Right renal pelvis (tissue), 4 donors: ENCODE measurements around the gene DMGDH. TPM values are rescaled to one million over a fixed set of nuclear protein-coding genes. Genes with fewer than 3 reads are reported as not detected.

ENCODE experiments used
- DNase-seq, 4 donors: peaks; one replicate each; pipeline ENCODE4 v3.0.0-alpha.2; 2013; ENCODE audit warnings: low read depth in 4 of 4, low spot score in 3 of 4, missing footprints in 1 of 4
- polyA plus RNA-seq, 4 donors: library from polyadenylated mRNA; unstranded; fragments of 120-200 nt; gene quantifications; one replicate each; pipeline ENCODE4 v1.2.1, GENCODE V29; 2013; ENCODE audit not compliant: insufficient read length in 4 of 4

The DMGDH gene
- polyA plus RNA-seq, 4 donors, result 17.4 to 29.8 (median 21.9) TPM

DNA sequence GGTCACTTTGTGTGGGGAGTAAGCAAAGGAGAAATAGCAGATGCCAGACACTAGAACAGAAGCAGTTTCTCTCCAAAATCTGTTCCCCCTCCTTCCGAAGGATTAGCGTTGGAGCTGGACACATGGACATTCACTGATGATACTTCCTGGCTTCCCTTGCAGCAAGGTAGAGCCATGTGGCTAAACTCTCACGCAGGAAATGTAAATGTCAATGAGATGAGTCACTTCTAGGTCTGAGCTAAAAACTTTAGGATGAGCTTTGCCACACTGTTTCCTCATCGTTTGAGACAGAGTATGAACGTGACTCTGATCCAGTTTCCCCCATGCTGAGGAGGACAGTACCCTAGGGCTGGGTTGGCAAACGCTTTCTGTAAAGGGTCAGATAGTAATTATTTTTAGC, 5.2 kb upstream of the DMGDH start:
- no peak for DNase-seq

DNA sequence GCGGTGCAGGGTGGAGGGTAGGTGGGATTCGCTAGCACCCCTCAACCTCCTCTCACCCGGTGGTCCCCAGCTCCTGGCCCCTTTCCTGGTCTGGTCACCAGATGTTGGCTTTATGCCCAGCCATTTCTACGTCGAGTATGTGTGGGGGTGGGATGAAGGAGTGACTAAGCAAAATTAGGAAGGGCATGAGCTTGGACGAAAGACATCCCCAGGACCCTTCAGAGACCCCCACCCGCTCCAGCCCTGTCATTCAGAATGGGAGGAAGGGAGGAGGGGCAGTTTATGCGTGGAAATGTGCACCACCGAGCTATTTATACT, 835 bp upstream of the DMGDH start:
- DNase-seq, result peak in 3 of 4 donors; percentile 26 to 30 (median 29)

DNA sequence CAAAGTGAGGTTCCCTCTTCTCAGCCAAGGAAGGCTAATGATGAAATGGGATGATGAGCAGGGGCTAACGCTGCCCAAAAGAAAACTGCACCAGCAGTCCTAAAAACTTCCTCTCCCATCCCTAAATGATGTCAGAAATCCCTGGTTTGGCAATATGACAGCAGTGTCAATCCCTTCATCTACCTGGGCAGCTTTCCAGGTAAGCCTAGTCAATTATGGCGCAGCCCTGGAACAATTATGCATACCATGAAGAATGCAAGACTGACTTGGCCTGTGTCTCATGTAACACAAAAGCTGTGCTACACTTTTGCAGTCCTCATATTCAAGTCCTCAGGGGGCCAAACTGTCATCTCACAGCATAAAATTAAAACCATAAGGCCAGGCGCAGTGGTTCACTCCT, 7.0 kb downstream of the DMGDH start:
- no peak for DNase-seq

DNA sequence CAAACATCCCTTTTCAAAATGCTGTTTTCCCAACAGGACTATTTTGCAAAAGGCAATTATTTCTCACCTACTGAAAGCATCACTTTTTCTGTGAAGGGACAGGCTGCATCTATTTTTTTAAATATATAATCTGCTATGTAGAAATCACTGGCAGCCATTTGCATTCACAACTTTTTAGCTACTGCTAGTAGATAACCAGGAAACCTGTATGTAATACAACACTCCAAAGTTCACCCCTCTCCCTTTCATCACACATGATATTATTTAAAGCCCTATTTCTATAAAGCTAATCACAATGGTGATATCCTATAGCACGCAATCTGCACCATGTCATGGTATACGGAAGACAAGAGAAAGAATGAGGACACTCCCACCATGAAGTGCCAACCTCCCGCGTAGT, 9.8 kb downstream of the DMGDH start:
- DNase-seq, result no peak

DNA sequence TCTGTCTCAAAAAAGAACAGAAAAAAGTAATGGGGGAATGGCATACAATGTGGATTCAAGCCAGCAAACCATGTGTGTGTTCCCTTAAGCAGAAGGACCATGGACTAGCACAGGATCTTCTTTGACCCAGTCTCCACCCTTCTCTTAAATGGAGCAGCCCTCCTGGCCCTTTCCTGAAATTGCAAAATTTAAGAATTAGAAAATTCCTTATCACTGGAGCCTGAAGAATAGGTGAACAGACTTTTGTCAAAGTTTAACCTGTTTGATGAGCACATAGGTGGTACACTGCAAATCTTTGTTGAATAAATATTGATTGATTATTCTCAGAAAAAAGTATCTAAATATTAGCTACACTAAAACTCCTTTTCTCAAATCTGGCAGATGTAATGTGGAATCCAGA, 12.6 kb downstream of the DMGDH start:
- DNase-seq, result no peak

DNA sequence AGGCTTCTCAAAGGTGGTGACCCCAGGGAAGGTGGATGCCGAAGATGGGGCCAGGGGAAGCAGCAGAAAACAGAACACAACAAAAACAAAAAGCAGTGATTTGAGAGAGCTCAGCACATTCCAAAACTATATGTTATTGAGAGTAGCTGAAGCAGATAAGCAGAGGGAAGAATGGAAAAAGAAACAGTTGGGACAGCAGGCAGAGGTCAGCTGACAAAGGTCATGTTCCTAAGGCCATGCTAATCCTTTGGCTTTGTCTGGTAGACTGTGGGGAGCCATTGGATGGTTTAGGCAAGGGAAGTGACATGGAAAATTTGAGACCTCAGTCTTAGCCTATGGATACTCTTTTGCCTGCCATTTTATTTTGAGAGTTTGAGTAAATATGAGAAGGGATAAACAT, 14.5 kb downstream of the DMGDH start:
- no peak for DNase-seq

DNA sequence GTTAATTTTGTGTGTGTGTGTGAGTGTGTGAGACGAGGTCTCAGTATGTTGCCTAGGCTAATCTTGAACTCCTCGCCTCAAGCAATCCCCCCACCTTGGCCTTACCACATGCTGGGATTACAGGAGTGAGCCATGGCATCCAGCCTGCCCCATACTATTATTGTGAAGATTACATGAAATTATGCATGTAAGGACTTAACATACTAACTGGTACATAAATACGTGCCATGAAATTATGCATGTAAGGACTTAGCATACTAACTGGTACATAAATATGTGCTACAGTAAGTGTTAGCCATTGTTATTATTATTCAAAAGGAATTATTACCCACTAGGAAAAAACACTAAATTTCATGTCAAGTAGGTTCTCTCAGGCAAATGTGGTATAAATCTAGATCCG, 16.2 kb downstream of the DMGDH start:
- DNase-seq, result no peak

DNA sequence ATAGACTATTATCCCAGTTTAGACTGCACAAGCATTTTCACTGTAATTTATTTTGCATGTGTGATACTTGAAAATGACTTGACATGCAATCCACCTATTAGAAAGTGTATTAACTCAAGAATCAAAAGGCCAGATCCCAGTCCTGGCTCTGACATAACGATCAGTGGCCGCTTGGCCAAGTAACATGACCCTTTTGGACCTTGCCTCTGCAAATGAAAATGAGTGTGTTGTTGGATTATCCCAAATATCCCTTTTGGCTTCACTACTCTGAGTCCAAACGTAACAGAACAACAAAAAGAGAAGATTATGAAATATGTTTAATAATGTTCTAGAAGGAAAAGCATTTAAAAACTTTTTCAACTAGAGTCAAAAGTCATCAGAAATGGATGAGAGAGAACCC, 19.0 kb downstream of the DMGDH start:
- no peak for DNase-seq

DNA sequence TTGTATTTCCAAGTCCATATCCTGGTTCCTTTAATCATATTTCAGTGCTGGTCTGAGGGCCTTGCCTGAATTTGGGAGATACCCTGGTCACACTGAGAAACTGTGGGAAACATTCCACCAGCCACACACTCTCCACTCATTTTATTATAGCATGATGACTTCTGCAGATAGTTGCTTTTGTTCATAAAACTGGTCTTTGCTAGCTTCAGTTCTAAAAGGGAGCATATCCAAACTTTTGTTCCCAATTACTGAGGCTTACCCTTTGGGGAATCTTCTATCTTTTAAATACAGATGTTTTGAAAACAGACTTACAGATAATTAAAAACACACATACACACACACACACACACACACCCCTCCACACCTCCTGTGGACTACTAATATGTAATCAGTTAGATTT, 21.0 kb downstream of the DMGDH start:
- no peak for DNase-seq

DNA sequence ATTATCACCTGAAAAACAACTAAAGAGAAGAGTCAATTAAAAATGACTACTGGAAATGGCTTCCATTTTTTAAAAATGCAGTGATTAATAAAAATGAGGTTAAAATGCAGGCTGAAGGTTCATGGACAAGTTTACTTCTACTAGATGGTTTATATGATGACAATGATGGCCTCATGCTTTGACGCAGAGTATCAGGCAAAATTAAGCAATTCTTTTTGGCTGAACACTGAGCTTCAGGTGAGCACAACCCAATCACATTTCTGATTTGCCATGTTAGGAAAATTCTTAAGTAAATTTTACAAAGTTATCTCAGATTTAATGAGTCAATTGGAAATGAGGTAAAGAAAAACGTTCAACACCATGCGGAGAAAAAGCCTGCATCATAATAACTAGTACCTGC, 22.3 kb downstream of the DMGDH start:
- DNase-seq, result no peak

DNA sequence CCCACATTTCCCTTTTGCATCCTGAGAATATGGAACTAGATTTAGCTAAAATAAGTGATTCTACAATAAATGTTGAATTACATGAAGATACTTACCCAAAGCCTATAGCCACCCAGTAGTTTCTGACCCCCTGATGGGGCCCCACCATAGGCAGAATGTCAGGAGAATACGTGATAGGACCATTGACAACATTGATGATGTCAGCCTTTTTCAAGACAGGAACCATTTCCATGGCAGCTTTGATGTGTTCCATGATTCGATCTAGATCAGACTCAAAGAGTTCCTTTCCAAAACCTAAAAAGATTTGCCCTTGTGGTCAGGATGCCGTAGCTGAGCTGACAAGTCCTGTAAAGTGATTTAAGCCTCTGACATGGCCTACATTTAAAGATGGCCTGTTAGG, 27.3 kb downstream of the DMGDH start:
- no peak for DNase-seq

DNA sequence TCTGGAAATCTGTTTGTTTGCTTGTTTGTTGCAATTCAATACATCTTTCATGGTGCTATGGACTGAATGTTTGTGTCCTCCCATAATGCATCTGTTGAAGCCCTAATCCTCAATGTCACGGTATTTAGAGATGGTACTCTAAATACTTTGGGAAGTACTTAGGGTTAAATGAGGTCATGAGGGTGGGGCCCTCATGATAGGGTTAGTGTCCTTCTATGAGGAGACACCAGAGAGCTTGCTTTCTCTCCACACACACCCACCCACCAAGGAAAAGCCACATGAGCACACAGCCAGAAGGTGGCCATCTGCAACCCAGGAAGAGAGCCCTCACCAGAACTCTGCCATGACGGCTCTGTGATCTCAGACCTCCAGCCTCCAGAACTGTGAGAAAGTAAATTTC, 32.7 kb downstream of the DMGDH start:
- no peak for DNase-seq

DNA sequence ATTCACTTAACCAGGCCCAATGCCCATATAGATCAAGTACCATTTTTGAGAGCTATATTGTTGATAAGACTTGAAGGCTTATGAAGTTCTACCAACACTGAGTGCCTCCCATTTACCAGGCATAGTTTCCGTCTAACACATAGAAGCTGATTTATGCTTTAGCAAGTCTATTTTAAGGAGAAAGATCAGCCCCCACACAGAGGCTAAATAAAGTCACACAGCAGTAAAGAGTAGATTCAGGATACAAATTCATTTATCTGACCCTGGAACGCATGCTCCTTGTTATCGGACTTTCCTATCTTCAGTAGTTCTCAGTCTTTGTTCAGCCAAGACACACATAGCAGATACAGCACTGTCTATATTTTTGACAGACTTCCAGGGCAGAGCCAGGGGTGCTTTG, 34.2 kb downstream of the DMGDH start:
- no peak for DNase-seq

DNA sequence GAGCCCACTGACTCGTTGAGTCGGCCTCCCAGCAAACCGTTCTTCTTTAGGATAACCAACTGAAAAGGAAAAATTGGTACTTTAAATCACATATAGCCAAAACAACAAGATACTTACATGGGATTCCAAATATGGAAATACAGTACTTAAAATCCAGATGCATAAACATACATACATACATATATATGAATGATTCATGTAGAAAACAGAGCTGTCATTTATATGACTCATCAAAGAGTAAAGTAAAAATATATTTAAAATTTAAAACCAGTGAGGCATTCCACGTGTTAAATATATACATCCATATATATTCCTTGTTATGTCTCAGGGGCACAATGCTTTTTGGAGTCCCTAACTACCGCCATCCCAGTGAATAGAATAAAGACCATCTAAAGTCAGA, 36.7 kb downstream of the DMGDH start:
- DNase-seq, result no peak

DNA sequence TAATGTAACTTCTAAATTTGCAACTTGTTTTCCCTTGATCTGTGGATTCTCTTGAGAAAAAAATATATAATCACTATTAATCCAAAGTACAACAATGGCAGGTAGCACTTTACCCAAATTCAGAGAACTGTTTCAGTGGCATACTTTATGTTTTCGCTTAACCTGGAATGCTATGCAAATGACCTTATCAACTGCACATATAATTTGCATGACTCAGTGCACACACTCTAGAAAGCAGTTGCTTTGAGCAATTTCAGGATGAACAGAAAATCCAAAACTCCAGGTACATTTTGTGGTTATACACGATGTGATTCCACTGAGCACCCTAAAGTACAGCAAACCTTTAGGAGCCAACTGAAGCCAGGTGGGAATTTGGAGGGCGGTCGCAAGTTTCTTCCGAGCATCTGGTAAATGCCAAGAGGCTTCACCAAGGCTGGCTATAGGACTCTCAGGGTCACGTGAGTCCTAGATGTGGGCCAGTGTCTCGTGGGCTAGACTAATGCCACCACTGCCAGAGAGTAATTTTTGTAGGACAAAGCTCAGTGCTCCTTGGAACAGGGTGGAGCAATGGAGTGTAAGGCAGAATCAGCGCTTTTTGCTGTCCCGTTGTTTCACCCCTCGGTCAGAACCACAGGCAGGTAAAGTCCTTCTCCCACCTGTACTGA, 37.3 kb downstream of the DMGDH start:
- DNase-seq, result no peak

DNA sequence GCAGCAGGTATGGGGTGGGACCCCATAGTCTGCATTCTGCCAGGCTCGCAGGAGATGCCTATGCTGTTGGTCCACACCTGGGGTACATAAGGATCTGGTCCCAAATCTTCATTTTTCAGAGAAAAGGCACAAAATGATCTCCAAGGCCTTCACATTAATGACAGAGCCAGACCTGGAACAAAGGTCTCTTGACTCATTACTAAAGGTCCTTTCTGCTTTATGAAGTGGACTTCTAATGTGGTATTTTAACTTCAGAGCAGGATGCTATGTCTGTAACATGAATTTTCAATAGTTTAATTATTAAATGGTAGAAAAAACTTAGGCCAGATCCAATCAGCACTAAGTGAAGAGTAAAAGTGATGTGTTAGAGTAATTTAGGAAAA, 38.0 kb downstream of the DMGDH start:
- DNase-seq, result no peak

DNA sequence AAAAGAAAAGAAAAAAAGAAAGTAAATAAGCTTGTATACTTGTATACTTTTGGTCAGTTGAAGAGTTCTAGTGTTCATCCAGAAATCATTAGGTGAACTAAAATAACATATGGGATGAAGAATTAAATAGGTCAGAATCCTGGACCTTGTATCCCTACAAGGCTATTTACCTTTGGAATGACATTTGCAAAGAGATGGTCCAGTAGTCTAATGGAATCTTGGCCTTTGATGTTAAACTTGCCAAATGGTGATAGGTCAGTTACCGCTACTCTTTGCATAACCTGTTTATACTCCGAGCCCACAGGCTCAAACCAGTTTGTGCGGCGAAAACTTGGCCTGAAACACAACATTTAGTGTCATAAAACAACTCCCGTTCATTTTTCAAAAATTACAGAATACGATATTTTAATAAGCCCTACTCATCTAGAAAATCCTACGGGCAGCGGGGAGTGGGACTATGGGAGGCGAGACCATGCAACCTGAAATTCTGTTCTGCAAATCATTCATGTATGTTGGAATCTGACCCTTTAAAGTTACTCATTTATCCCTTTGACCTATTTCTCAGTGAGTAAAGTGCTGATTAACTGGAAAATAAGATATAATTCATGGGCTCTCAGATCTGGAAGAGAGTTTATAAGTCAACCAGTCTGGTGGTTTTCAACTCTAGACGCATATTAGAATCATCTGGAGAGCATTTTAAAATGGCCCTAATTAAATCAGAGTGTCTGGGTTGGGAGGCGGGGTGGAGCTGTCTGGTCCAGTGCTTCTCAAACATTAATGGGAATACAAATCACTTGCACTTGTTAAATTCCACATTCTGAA, 38.6 kb downstream of the DMGDH start:
- peak; percentile 35 to 60 (median 50) for DNase-seq

DNA sequence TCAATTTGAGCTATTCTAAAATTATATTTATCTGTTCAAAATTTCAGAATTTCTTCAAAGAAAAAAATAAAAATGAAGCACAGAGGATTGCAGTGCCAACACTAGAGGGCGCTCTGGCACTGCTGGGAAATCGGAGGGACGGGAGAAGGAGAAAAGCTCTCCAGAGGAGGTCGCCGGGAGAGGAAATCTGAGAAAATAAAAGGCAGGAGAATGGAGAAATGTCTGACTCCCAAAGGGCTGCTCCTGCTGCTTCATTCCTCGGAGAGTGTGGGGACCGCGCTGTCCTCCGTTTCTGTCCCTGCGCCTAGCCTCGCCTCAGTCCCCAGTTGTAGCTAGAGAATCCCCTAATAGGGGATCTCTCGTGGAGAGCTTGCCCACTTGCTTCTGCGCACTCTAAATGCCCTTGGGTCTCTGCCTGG, 44.4 kb downstream of the DMGDH start:
- DNase-seq, result peak; percentile 59 to 63 (median 62)

DNA sequence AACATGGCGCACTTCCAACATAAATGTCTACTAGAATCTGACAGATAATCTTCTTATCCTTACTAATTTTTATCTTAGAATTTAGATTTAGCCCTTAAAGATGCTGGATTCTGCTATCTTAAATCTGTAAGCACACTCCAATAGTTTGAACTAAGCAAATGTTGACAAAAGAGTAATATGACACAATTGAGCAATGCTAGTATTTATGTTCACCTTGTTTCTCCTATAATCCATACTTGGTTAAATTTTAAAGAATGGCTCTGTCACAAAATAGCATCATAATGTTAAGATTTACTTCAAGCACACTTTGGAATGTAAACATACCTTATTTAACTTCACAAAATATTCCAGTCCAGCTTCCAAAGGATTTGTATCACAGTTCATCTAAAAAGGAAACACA, 45.5 kb downstream of the DMGDH start:
- no peak for DNase-seq

DNA sequence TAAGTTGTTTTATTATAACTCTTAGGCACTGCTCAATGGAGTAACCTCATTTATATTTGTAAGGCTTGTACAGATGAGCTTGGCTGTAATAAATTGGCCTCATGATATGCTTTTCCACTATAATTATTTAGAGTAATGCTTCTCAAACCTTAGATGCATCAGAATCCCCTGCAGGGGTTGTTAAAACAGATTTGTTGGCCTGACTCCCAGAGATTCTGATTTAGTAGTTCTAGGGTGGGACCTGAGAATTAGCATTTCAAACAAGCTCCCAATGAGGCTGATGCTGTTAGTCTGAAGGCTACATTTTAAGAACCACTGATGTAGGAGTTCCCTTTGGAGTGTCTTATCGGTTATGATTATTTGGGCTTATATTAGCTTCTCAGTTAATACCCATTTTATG, 46.1 kb downstream of the DMGDH start:
- DNase-seq, result no peak

DNA sequence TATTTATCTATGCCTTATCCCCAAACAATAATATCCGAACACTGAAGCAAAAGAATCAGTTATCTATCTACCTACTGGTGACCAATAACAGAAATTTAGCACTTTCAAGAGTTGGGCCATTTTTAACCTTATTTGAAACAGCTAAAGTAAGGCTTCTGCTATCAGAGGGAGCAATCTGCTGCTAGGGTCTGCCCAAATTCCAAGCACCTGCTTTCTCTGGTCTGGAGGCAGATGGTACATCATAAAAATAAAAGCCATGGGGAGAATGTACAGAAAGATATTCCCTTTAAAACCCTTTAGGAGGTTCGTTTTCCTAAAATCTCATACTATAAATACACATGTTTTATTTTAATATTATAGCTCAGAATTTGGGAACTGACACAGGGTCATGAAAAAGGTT, 46.7 kb downstream of the DMGDH start:
- no peak for DNase-seq

DNA sequence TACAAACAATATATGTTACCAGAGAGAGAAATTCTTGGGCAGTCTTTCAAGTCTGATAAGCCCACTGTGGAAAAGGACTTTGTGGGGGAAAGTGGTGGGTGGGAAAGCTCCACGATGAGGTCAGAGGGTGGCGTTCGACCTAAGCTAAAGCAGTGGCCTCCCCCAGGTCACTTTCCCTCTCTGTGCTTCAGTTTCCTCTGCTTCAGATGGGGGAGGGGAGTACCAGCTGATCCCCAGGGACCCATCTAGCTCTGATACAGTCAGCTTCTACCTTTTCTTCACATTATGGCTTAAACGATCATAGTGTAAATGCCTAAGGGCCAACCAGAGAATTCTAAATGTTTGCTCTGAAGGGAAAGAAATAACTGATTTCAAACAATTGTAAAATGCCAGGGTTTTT, 47.7 kb downstream of the DMGDH start:
- DNase-seq, result no peak
